Esophagus squamous epithelium (tissue), 4 donors: ENCODE data around the gene SRGAP1.

Experiments
- CTCF ChIP-seq, 6 experiments: fragments of 450-650 bp in 4 of 6; fragments of 200-600 bp in 2 of 6; sonication (generic) in 2 of 6; IDR thresholded peaks; one replicate each; pipeline ENCODE4 v1.5.1; 2016 to 2019; ENCODE audit warnings: antibody characterized with exemption in 6 of 6, mild to moderate bottlenecking in 4 of 6, moderate library complexity in 4 of 6
- POLR2A ChIP-seq, 4 donors: fragments of 450-650 bp; IDR thresholded peaks; one replicate each; pipeline ENCODE4 v1.6.1; 2017; ENCODE audit warnings: antibody characterized with exemption in 4 of 4, mild to moderate bottlenecking in 4 of 4, moderate library complexity in 3 of 4

- TF ChIP-seq CTCF (IDR thresholded peaks at IDR 0.05): no peak
- TF ChIP-seq POLR2A (IDR thresholded peaks at IDR 0.05): no peak
Measured at GRCh38 chr12:63964301-63964700, 119.8 kb downstream of the SRGAP1 start.
